Stimulated activated CD8-positive, alpha-beta memory T cell treated with anti-CD3 and anti-CD28 coated beads, Interleukin-15, amount 100 ng/mL, for 1 hour (primary cell): ENCODE results near the gene MS4A6E.

Source experiments
- DNase-seq: peaks from one replicate; pipeline ENCODE4 v3.0.0-alpha.2; 2020; ENCODE audit warnings: low read depth

The MS4A6E gene

GRCh38 chr11:60376601-60377000 lies 49.5 kb downstream of the MS4A6E start:
- no peak for DNase-seq

- DNase-seq = no peak
Observed at GRCh38 chr11:60377401-60378136, 50.5 kb downstream of the MS4A6E start.

- DNase-seq = no peak
Observed at GRCh38 chr11:60378354-60378753, 51.3 kb downstream of the MS4A6E start, which contains the start of gene MS4A7. MS4A7 (plus strand) TSS chr11:60378532; CDS start chr11:60383142, 4,610 bp downstream.

GRCh38 chr11:60389279-60389910 lies 62.3 kb downstream of the MS4A6E start:
- DNase-seq = no peak

GRCh38 chr11:60390419-60390818 lies 63.4 kb downstream of the MS4A6E start:
- DNase-seq = no peak
